GM23338 (cell line): ENCODE data around the gene GRAMD1A.

Experiments
- TF ChIP-seq, protein P1 (sequence below): IDR thresholded peaks from 2 replicates; pipeline ENCODE4 v1.6.1; 2016; ENCODE audit warnings: antibody characterized with exemption
- TF ChIP-seq, protein P2 (sequence below), 2 experiments: fragments of 200-600 bp in 1 of 2; sonication (generic) in 1 of 2; conservative IDR thresholded peaks; 2 replicates each; pipeline versions ENCODE4 v1.5.1 to v1.6.1; 2016 to 2017; ENCODE audit warnings: antibody characterized with exemption in 2 of 2, low read depth in 2 of 2, mild to moderate bottlenecking in 2 of 2, moderate library complexity in 1 of 2

DNA sequence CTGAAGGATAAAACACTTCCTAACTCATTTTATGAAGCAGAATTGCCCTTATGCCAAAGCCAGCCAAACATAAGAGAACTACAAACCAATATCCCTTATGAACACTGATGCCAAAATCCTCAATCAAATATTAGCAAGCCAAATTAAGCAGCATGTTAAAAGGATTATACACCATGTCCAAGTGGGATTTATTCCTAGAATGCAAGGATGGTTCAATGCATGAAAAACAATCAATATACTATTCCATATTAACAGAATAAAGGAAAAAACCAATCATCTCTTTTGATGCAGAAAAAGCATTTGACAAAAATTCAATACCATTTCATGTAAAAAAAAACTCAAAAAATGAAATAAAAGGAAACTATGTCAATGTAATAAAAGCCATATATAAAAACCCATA lies 47.0 kb upstream of the GRAMD1A start:
- TF ChIP-seq, protein P1, sequence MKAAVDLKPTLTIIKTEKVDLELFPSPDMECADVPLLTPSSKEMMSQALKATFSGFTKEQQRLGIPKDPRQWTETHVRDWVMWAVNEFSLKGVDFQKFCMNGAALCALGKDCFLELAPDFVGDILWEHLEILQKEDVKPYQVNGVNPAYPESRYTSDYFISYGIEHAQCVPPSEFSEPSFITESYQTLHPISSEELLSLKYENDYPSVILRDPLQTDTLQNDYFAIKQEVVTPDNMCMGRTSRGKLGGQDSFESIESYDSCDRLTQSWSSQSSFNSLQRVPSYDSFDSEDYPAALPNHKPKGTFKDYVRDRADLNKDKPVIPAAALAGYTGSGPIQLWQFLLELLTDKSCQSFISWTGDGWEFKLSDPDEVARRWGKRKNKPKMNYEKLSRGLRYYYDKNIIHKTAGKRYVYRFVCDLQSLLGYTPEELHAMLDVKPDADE, result no peak
- TF ChIP-seq, protein P2, sequence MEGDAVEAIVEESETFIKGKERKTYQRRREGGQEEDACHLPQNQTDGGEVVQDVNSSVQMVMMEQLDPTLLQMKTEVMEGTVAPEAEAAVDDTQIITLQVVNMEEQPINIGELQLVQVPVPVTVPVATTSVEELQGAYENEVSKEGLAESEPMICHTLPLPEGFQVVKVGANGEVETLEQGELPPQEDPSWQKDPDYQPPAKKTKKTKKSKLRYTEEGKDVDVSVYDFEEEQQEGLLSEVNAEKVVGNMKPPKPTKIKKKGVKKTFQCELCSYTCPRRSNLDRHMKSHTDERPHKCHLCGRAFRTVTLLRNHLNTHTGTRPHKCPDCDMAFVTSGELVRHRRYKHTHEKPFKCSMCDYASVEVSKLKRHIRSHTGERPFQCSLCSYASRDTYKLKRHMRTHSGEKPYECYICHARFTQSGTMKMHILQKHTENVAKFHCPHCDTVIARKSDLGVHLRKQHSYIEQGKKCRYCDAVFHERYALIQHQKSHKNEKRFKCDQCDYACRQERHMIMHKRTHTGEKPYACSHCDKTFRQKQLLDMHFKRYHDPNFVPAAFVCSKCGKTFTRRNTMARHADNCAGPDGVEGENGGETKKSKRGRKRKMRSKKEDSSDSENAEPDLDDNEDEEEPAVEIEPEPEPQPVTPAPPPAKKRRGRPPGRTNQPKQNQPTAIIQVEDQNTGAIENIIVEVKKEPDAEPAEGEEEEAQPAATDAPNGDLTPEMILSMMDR (conservative IDR thresholded peaks at IDR 0.05; ENCODE audit: low read depth in 2 of 2), result no peak
